SK-N-SH (cell line): Measurements from ENCODE around the gene PPP1R1B. TPM values are rescaled to one million over a fixed set of nuclear protein-coding genes. Genes with fewer than 3 reads are reported as not detected.

Experiments used
- CTCF ChIA-PET: fragments of 300-600, 350-600 bp; formaldehyde crosslinking; extraction: SDS; loops from one replicate; lab custom pipeline; 2021; lab: Yijun Ruan, JAX
- POLR2A ChIA-PET: fragments of 350-600 bp; sonication (Branson Sonifier 250); formaldehyde crosslinking; extraction: SDS; loops from one replicate; lab custom pipeline; 2020; ENCODE audit warnings: antibody characterized with exemption, inconsistent platforms; lab: Yijun Ruan, JAX
- DNase-seq: peaks from one replicate; pipeline ENCODE4 v3.0.0; 2012
- H2AFZ ChIP-seq: fragments of 200-600 bp; sonication (generic); 2 replicates; pipeline ENCODE4 v1.8.1; 2016; ENCODE audit warnings: antibody characterized with exemption, mild to moderate bottlenecking, low read depth
- H3F3A ChIP-seq: fragments of 200-600 bp; sonication (generic); replicated peaks from 2 replicates; pipeline ENCODE3; 2016; ENCODE audit warnings: antibody characterized with exemption, mild to moderate bottlenecking; ENCODE audit not compliant: insufficient read depth
- H3K27ac ChIP-seq, 2 experiments: fragments of 200-500 bp in 1 of 2; fragments of 200-600 bp in 1 of 2; sonication (Bioruptor generic) in 1 of 2; sonication (generic), shearing (Covaris generic) in 1 of 2; 2 replicates each; pipeline versions ENCODE4 v1.5.1 to v1.6.1; 2014 to 2016; ENCODE audit warnings: low read depth in 2 of 2, inconsistent platforms in 1 of 2, low read length in 1 of 2, mild to moderate bottlenecking in 1 of 2, mixed read lengths in 1 of 2
- H3K27me3 ChIP-seq: fragments of 200-600 bp; sonication (generic), shearing (Covaris generic); 2 replicates; pipeline ENCODE4 v1.6.1; 2016; ENCODE audit warnings: mixed run types; ENCODE audit not compliant: insufficient read depth
- H3K36me3 ChIP-seq, 2 experiments: fragments of 200-500 bp in 1 of 2; fragments of 200-600 bp in 1 of 2; sonication (Bioruptor generic) in 1 of 2; sonication (generic) in 1 of 2; replicated peaks in 1 of 2; 2 replicates each; pipeline versions ENCODE3 to v1.5.1; 2014 to 2016; ENCODE audit warnings: low read length in 1 of 2, mild to moderate bottlenecking in 1 of 2; ENCODE audit not compliant: insufficient read depth in 2 of 2, control insufficient read depth in 1 of 2
- H3K4me1 ChIP-seq, 2 experiments: fragments of 200-500 bp in 1 of 2; fragments of 200-600 bp in 1 of 2; sonication (Bioruptor generic) in 1 of 2; sonication (generic), shearing (Covaris generic) in 1 of 2; 2 replicates each; pipeline versions ENCODE4 v1.5.1 to v1.6.1; 2014 to 2016; ENCODE audit warnings: low read depth in 1 of 2, low read length in 1 of 2, mixed run types in 1 of 2; ENCODE audit not compliant: insufficient read depth in 2 of 2, control insufficient read depth in 1 of 2
- H3K4me2 ChIP-seq: fragments of 200-600 bp; sonication (generic), shearing (Covaris generic); 2 replicates; pipeline ENCODE4 v1.6.1; 2017; ENCODE audit warnings: mixed run types
- H3K4me3 ChIP-seq, 2 experiments: fragments of 200-500 bp in 1 of 2; fragments of 200-600 bp in 1 of 2; sonication (Bioruptor generic) in 1 of 2; sonication (generic), shearing (Covaris generic) in 1 of 2; 2 replicates each; pipeline versions ENCODE4 v1.5.1 to v1.8.1; 2014 to 2016; ENCODE audit warnings: low read depth in 2 of 2, inconsistent platforms in 1 of 2, low read length in 1 of 2, mild to moderate bottlenecking in 1 of 2, mixed read lengths in 1 of 2, moderate library complexity in 1 of 2
- H3K79me2 ChIP-seq: fragments of 200-600 bp; sonication (generic); 2 replicates; pipeline ENCODE4 v1.8.1; 2017; ENCODE audit warnings: mild to moderate bottlenecking; ENCODE audit not compliant: insufficient read depth
- H3K9ac ChIP-seq: fragments of 200-600 bp; sonication (generic); 2 replicates; pipeline ENCODE4 v1.6.1; 2017; ENCODE audit warnings: mixed run types
- H3K9me2 ChIP-seq: fragments of 200-600 bp; sonication (generic); 2 replicates; pipeline ENCODE4 v1.6.1; 2017; ENCODE audit warnings: mixed run types
- H3K9me3 ChIP-seq: fragments of 200-600 bp; sonication (generic); 2 replicates; pipeline ENCODE4 v1.6.1; 2017; ENCODE audit warnings: mixed run types, mild to moderate bottlenecking, moderate library complexity
- H4K20me1 ChIP-seq: fragments of 200-600 bp; sonication (generic); 2 replicates; pipeline ENCODE4 v1.6.1; 2017; ENCODE audit warnings: mild to moderate bottlenecking, mixed run types; ENCODE audit not compliant: insufficient read depth
- CHD2 ChIP-seq: fragments of 150-350 bp; IDR thresholded peaks from 2 replicates; pipeline ENCODE4 v1.6.1; 2018; ENCODE audit warnings: low read length; ENCODE audit not compliant: partially characterized antibody
- CTCF ChIP-seq: fragments of 200-600 bp; sonication (generic); IDR thresholded peaks from 2 replicates; pipeline ENCODE4 v1.6.1; 2017; ENCODE audit warnings: antibody characterized with exemption, mild to moderate bottlenecking, moderate library complexity
- ELF1 ChIP-seq: IDR thresholded peaks from 2 replicates; pipeline ENCODE4 v1.4.0; 2012
- EP300 ChIP-seq, 2 experiments: IDR thresholded peaks; 2 replicates each; pipeline versions ENCODE4 v1.4.0 to v1.6.1; 2012; ENCODE audit warnings: borderline replicate concordance in 1 of 2, low read depth in 1 of 2, low read length in 1 of 2
- EZH2phosphoT487 ChIP-seq: fragments of 200-600 bp; sonication (generic); IDR thresholded peaks from 2 replicates; pipeline ENCODE4 v1.6.1; 2017; ENCODE audit warnings: low read depth, mixed run types, mild to moderate bottlenecking, antibody characterized with exemption, moderate library complexity, borderline replicate concordance
- FOSL2 ChIP-seq: IDR thresholded peaks from 2 replicates; pipeline ENCODE4 v1.4.0; 2012; ENCODE audit warnings: low read depth, mild to moderate bottlenecking, moderate library complexity, borderline replicate concordance
- MAX ChIP-seq: IDR thresholded peaks from 2 replicates; pipeline ENCODE4 v1.4.0; 2012; ENCODE audit warnings: low read depth
- MXI1 ChIP-seq: IDR thresholded peaks from 2 replicates; pipeline ENCODE4 v1.6.1; 2012; ENCODE audit warnings: mild to moderate bottlenecking, low read depth, low read length, improper control_type of control experiment
- NFIC ChIP-seq: IDR thresholded peaks from 2 replicates; pipeline ENCODE4 v1.4.0; 2012; ENCODE audit warnings: borderline replicate concordance
- RAD21 ChIP-seq: IDR thresholded peaks from 2 replicates; pipeline ENCODE4 v1.6.1; 2012; ENCODE audit warnings: mild to moderate bottlenecking, low read length
- RXRA ChIP-seq: IDR thresholded peaks from 2 replicates; pipeline ENCODE4 v1.4.0; 2012; ENCODE audit warnings: low read depth, mild to moderate bottlenecking, borderline replicate concordance
- SIN3A ChIP-seq: IDR thresholded peaks from 2 replicates; pipeline ENCODE4 v1.6.1; 2012; ENCODE audit warnings: low read depth, mild to moderate bottlenecking, low read length, moderate library complexity, borderline replicate concordance
- SMC3 ChIP-seq: IDR thresholded peaks from 2 replicates; pipeline ENCODE4 v1.6.1; 2012; ENCODE audit warnings: low read depth, low read length, improper control_type of control experiment
- TAF1 ChIP-seq: IDR thresholded peaks from 2 replicates; pipeline ENCODE4 v1.6.1; 2012; ENCODE audit warnings: low read depth, mild to moderate bottlenecking, low read length, moderate library complexity, borderline replicate concordance
- TEAD4 ChIP-seq: IDR thresholded peaks from 2 replicates; pipeline ENCODE4 v1.4.0; 2012; ENCODE audit warnings: mild to moderate bottlenecking, borderline replicate concordance; ENCODE audit not compliant: insufficient read depth
- USF1 ChIP-seq: IDR thresholded peaks from 2 replicates; pipeline ENCODE4 v1.4.0; 2012; ENCODE audit warnings: low read depth, borderline replicate concordance
- WGBS: methylation state at CpG from one replicate; pipeline ENCODE4 v1.1.6; 2017; ENCODE audit warnings: low lambda C conversion rate; 5-methylcytosine and 5-hydroxymethylcytosine counted together
- polyA plus RNA-seq, 3 experiments: library from polyadenylated mRNA; depleted of rRNA; stranded (reverse); fragments of >200 nt; gene quantifications; 2 replicates each; pipeline ENCODE4 v1.2.3, GENCODE V29; 2012

The PPP1R1B gene
- polyA plus RNA-seq, 1 of the 3 experiments (the other 2 are of a cell fraction), result 0.07 TPM

GRCh38 chr17:39615434-39615833 lies 11.3 kb upstream of the PPP1R1B start:
- Histone ChIP-seq H3K9me3 (no peaks in the 10 kb centered on the region), H4K20me1 (no peaks in the 10 kb centered on the region), H3K4me3 (no peak overlapping the region), H3K4me1 (peaks cover 0 to 9% of the 10 kb centered on the region in 2 experiments; a peak in 1 of 4 replicates), H3K27ac (no peak overlapping the region), H3K36me3 (no peaks in the 10 kb centered on the region), H3K9ac (no peak overlapping the region), H3K79me2 (no peaks in the 10 kb centered on the region), H3F3A (peaks cover 2% of the 10 kb centered on the region), H3K9me2 (no peaks in the 10 kb centered on the region), H3K27me3 (peaks cover 13% of the 10 kb centered on the region; the same call in 1 of the 2 replicates), H2AFZ (no peak overlapping the region), H3K4me2 (no peak overlapping the region)
- no peak for TF ChIP-seq FOSL2
- no peak for TF ChIP-seq SIN3A
- no peak for TF ChIP-seq CTCF
- TF ChIP-seq MAX, result no peak
- no peak for TF ChIP-seq TAF1
- no peak for TF ChIP-seq SMC3
- TF ChIP-seq EP300 (IDR thresholded peaks at IDR 0.05; ENCODE audit: borderline replicate concordance in 1 of 2, low read depth in 1 of 2, low read length in 1 of 2), result no peak
- TF ChIP-seq ELF1, result no peak
- TF ChIP-seq TEAD4, result no peak
- no peak for TF ChIP-seq USF1
- no peak for TF ChIP-seq MXI1
- no peak for TF ChIP-seq RAD21
- TF ChIP-seq RXRA, result no peak
- TF ChIP-seq NFIC, result no peak
- POLR2A ChIA-PET, result interaction anchor here (0.5 kb wide), 1 partner anchor 8 kb away, joined by 3 read pairs; no protein-coding TSS in a partner anchor
- CTCF ChIA-PET, result interaction anchor here (1.3 to 14.5 kb wide), 2 partner anchors 8 to 15 kb away, joined by 7 to 285 read pairs; partner anchors contain the start of gene NEUROD2
- WGBS, result 81% methylated on average over 4 of the region's 6 CpGs
- DNase-seq, result no peak

- Histone ChIP-seq H3K4me3 (no peak overlapping the region), H3K9me2 (no peaks in the 10 kb centered on the region), H3K9ac (no peak overlapping the region), H3K27ac (no peak overlapping the region), H3K79me2 (no peaks in the 10 kb centered on the region), H3F3A (peaks cover 4% of the 10 kb centered on the region), H3K36me3 (no peaks in the 10 kb centered on the region), H2AFZ (no peak overlapping the region), H3K9me3 (no peaks in the 10 kb centered on the region), H3K4me2 (peak overlapping the region; percentile 63; the same call in 1 of the 2 replicates), H4K20me1 (no peaks in the 10 kb centered on the region), H3K4me1 (peaks cover 0 to 12% of the 10 kb centered on the region in 2 experiments; a peak in 1 of 4 replicates), H3K27me3 (no peaks in the 10 kb centered on the region; the same call in 1 of the 2 replicates)
- POLR2A ChIA-PET, result no interaction called here
- WGBS, result 100% methylated on average over 3 of the region's 3 CpGs
- DNase-seq, result no peak
- CTCF ChIA-PET, result interaction anchor here (1.0 to 14.5 kb wide), 8 partner anchors 17 to 138 kb away, joined by 3 to 332 read pairs (median 8); partner anchors contain the start of genes NEUROD2, PNMT, STARD3 and TCAP
- TF ChIP-seq CHD2 (no peak), MXI1 (no peak), EZH2phosphoT487 (no peak)
These were observed 9.7 kb upstream of the PPP1R1B start for GRCh38 chr17:39617100-39617445.
